Measurements from ENCODE around the gene SH3RF3.

SH3RF3 gene

GRCh38 chr2:109365131-109365530 is 236.1 kb downstream of the SH3RF3 start:
- no peak for DNase-seq

- no peak for DNase-seq
These were observed 238.7 kb downstream of the SH3RF3 start for GRCh38 chr2:109367683-109368082.

- no peak for DNase-seq
These were observed 239.8 kb downstream of the SH3RF3 start for GRCh38 chr2:109368798-109369197.

- no peak for DNase-seq
These were observed 240.7 kb downstream of the SH3RF3 start for GRCh38 chr2:109369671-109370191.

GRCh38 chr2:109370399-109371035 is 241.5 kb downstream of the SH3RF3 start:
- DNase-seq, result no peak

- no peak for DNase-seq
These were observed 242.6 kb downstream of the SH3RF3 start for GRCh38 chr2:109371481-109372170.

GRCh38 chr2:109372171-109372568 is 243.2 kb downstream of the SH3RF3 start:
- DNase-seq, result no peak

GRCh38 chr2:109372614-109373013 is 243.6 kb downstream of the SH3RF3 start:
- no peak for DNase-seq

- no peak for DNase-seq
These were observed 245.0 kb downstream of the SH3RF3 start for GRCh38 chr2:109373791-109374547.

GRCh38 chr2:109374548-109375130 is 245.6 kb downstream of the SH3RF3 start:
- no peak for DNase-seq

GRCh38 chr2:109375131-109375561 is 246.1 kb downstream of the SH3RF3 start:
- no peak for DNase-seq

GRCh38 chr2:109375656-109376055 is 246.7 kb downstream of the SH3RF3 start:
- DNase-seq, result no peak

- DNase-seq, result no peak
These were observed 247.1 kb downstream of the SH3RF3 start for GRCh38 chr2:109376115-109376514.

- DNase-seq, result no peak
These were observed 247.9 kb downstream of the SH3RF3 start for GRCh38 chr2:109376796-109377495.

- DNase-seq, result no peak
These were observed 249.0 kb downstream of the SH3RF3 start for GRCh38 chr2:109377976-109378375.

- no peak for DNase-seq
These were observed 249.7 kb downstream of the SH3RF3 start for GRCh38 chr2:109378682-109379081.

- DNase-seq, result no peak
These were observed 250.5 kb downstream of the SH3RF3 start for GRCh38 chr2:109379507-109379906.

- DNase-seq, result no peak
These were observed 251.7 kb downstream of the SH3RF3 start for GRCh38 chr2:109380502-109381326.

- no peak for DNase-seq
These were observed 252.4 kb downstream of the SH3RF3 start for GRCh38 chr2:109381327-109381820.

GRCh38 chr2:109382226-109382895 is 253.4 kb downstream of the SH3RF3 start:
- no peak for DNase-seq

GRCh38 chr2:109382951-109383350 is 253.9 kb downstream of the SH3RF3 start:
- DNase-seq, result no peak

Data from CD4-positive, alpha-beta T cell treated with Interferon alpha-2 for 1 hour (primary cell).